Measurements from ENCODE around the gene LONP1.

Gene LONP1

GRCh38 chr19:5644037-5644436, 75.9 kb downstream of the LONP1 start:
- H3K4me3 ChIP-seq (ENCODE audit: low read depth, low read length) = no peak overlapping the region
- no peak for TF ChIP-seq CTCF (IDR thresholded peaks at IDR 0.05; ENCODE audit: low read depth, low read length, missing control alignments)
- DNase-seq (ENCODE audit: low read depth) = no peak

DNA sequence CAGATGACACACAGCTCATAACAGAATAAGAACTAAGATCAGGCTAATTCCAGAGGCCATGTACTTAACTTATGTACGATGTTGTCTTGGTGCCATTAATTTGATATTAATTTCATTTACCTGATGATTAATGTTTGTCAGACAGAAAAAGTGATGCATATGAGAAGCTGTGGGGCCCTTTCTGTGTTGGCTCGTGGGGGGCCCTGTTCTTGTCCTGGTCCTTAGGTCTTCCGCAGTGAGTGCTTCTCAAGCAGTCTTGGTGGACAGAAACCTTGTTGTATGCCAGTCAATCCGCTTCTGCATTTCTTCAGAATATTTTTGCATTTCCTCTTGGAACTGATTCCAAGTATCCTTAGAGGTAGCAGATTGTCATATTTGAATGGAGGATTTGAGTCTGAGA, 76.9 kb downstream of the LONP1 start:
- no peak overlapping the region for H3K4me3 ChIP-seq (ENCODE audit: low read depth, low read length)
- TF ChIP-seq CTCF (IDR thresholded peaks at IDR 0.05; ENCODE audit: low read depth, low read length, missing control alignments) = no peak
- no peak for DNase-seq (ENCODE audit: low read depth)

DNA sequence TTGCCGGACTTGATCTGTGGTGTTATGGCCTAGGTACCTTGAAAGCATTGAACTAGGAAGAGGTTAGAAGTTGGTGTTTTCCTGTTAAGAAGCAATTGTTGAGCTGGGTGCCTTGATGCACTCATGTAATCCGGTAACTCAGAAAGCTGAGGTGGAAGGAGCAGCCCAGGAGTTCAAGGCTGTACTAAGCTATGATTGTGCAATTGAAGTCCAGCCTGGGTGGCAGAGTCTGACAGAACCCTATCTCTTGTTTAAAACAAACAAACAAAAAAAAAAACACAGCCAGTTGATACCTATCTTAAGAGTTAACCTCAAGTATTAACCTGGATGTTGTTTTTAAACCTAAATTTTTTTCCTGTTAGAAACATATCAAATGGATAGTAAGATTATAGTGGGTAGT, 77.7 kb downstream of the LONP1 start:
- TF ChIP-seq CTCF (IDR thresholded peaks at IDR 0.05; ENCODE audit: low read depth, low read length, missing control alignments) = no peak
- no peak overlapping the region for H3K4me3 ChIP-seq (ENCODE audit: low read depth, low read length)
- no peak for DNase-seq (ENCODE audit: low read depth)
